Measurements from ENCODE around the gene ZRANB3.
"Not testable (repeated sequence)": the region's sequence is repeated elsewhere in the genome, so short reads cannot be mapped to it uniquely, and the experiment has no call there.

The ZRANB3 gene

DNA sequence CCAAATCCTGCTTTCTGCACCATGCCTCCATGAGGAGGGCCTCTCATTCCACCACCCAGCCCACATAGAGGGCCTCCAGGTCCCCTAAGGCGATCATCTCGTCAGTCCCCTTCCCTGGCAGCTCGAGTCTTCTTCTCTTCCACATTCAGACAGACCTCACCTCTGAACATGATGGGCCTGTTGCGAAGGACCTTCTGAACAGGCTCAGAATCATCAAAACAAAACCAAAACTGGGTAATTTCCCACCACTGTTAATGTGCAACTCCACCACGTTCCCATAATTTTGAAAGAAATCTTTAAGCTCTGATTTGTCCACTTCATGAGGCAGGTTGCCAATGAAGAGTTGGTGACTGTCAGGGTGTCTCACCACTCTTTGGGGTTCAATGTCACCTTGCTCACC is 20.4 kb downstream of the ZRANB3 start:
- DNase-seq (ENCODE audit: extremely low read depth, insufficient read length), result no peak
- TF ChIP-seq, protein P1, sequence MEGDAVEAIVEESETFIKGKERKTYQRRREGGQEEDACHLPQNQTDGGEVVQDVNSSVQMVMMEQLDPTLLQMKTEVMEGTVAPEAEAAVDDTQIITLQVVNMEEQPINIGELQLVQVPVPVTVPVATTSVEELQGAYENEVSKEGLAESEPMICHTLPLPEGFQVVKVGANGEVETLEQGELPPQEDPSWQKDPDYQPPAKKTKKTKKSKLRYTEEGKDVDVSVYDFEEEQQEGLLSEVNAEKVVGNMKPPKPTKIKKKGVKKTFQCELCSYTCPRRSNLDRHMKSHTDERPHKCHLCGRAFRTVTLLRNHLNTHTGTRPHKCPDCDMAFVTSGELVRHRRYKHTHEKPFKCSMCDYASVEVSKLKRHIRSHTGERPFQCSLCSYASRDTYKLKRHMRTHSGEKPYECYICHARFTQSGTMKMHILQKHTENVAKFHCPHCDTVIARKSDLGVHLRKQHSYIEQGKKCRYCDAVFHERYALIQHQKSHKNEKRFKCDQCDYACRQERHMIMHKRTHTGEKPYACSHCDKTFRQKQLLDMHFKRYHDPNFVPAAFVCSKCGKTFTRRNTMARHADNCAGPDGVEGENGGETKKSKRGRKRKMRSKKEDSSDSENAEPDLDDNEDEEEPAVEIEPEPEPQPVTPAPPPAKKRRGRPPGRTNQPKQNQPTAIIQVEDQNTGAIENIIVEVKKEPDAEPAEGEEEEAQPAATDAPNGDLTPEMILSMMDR (IDR thresholded peaks at IDR 0.05; ENCODE audit: insufficient read depth, low read length, poor library complexity, severe bottlenecking), result no peak
- Histone ChIP-seq H3K36me3 (ENCODE audit: control insufficient read depth, insufficient read depth, low read length) (no peaks in the 10 kb centered on the region), H3K4me3 (replicated peaks; ENCODE audit: low read depth, low read length) (no peak overlapping the region), H3K27me3 (replicated peaks; ENCODE audit: control insufficient read depth, insufficient read depth, low read length) (no peaks in the 10 kb centered on the region)

DNA sequence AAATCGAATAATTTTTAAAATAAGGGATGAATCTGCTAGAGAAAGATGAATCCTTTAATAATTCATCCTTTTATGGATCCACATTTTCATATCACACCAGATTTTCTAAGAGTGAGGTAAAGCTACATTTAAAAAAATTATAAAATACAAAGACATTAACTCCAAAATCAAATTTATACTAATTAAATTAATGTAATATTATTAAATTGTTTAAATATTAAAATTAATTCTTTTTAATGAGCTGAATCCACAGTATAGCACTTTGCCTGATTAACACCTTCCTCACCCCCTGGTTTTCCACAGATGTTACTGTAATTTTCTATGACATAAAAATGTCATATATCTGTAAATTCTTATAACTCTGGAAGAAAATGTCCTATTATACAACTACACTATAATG is 26.2 kb downstream of the ZRANB3 start:
- Histone ChIP-seq H3K27me3 (replicated peaks; ENCODE audit: control insufficient read depth, insufficient read depth, low read length) (no peaks in the 10 kb centered on the region), H3K36me3 (ENCODE audit: control insufficient read depth, insufficient read depth, low read length) (no peaks in the 10 kb centered on the region), H3K4me3 (replicated peaks; ENCODE audit: low read depth, low read length) (no peak overlapping the region)
- TF ChIP-seq, protein P1 (IDR thresholded peaks at IDR 0.05; ENCODE audit: insufficient read depth, low read length, poor library complexity, severe bottlenecking), result no peak
- no peak for DNase-seq (ENCODE audit: extremely low read depth, insufficient read length)

DNA sequence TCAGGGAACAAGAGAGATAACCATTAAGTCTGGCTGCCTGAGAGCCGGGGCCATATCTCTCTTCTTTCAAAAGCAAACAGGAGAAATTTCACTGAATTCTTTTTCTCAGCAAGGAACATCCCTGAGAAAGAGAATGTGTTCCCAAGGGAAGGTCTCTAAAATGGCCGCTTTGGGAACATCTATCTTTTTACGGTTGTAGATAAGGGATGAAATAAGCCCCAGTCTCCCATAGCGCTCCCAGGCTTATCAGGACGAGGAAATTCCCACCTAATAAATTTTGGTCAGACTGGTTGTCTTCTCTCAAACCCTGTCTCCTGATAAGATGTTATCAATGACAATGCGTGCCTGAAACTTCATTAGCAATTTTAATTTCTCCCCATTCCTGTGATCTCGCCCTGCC is 32.4 kb downstream of the ZRANB3 start:
- H3K4me3 ChIP-seq (replicated peaks; ENCODE audit: low read depth, low read length); H3K36me3 ChIP-seq (ENCODE audit: control insufficient read depth, insufficient read depth, low read length); DNase-seq (ENCODE audit: extremely low read depth, insufficient read length); H3K27me3 ChIP-seq (replicated peaks; ENCODE audit: control insufficient read depth, insufficient read depth, low read length): not testable (repeated sequence)

DNA sequence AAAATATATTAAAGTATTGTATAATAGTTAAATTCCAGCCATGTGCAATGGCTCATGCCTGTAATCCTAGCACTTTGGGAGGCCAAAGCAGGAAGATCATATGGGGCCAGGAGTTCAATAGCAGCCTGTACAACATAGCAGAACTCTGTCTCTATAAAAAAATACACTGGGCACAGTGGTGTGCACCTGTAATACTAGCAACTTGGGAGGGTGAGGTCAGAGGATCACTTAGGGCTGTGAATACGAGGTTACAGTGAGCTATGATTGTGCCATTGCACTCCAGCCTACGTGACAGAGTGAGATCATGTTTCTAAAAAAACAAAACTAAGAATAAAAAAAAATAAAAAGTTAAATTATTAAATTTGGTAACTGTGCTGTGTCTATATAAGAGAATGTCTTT is 36.1 kb downstream of the ZRANB3 start:
- TF ChIP-seq, protein P1 (IDR thresholded peaks at IDR 0.05; ENCODE audit: insufficient read depth, low read length, poor library complexity, severe bottlenecking), result no peak
- no peaks in the 10 kb centered on the region for H3K36me3 ChIP-seq (ENCODE audit: control insufficient read depth, insufficient read depth, low read length)
- H3K4me3 ChIP-seq (replicated peaks; ENCODE audit: low read depth, low read length), result no peak overlapping the region
- H3K27me3 ChIP-seq (replicated peaks; ENCODE audit: control insufficient read depth, insufficient read depth, low read length), result no peaks in the 10 kb centered on the region
- DNase-seq (ENCODE audit: extremely low read depth, insufficient read length), result no peak

DNA sequence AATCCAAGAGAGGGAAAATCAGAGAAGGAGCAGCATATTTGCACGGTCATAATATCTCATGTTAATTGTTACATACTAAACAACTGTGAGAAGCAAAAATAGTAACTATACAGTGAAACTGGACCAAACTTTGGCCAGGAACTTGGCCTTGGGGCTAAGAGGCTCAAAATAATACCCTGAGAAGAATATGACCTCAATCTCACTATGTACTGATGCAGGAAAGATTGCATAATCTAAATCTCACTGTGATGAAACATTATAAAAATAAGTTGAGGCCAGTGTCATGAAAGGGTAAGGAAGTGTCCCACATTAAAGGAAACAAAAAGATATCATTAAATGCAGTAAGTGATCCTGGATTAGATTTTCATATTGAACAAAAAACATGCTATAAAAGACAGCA is 36.5 kb downstream of the ZRANB3 start:
- Histone ChIP-seq H3K36me3 (ENCODE audit: control insufficient read depth, insufficient read depth, low read length) (no peaks in the 10 kb centered on the region), H3K4me3 (replicated peaks; ENCODE audit: low read depth, low read length) (no peak overlapping the region), H3K27me3 (replicated peaks; ENCODE audit: control insufficient read depth, insufficient read depth, low read length) (no peaks in the 10 kb centered on the region)
- no peak for DNase-seq (ENCODE audit: extremely low read depth, insufficient read length)
- TF ChIP-seq, protein P1 (IDR thresholded peaks at IDR 0.05; ENCODE audit: insufficient read depth, low read length, poor library complexity, severe bottlenecking), result no peak

DNA sequence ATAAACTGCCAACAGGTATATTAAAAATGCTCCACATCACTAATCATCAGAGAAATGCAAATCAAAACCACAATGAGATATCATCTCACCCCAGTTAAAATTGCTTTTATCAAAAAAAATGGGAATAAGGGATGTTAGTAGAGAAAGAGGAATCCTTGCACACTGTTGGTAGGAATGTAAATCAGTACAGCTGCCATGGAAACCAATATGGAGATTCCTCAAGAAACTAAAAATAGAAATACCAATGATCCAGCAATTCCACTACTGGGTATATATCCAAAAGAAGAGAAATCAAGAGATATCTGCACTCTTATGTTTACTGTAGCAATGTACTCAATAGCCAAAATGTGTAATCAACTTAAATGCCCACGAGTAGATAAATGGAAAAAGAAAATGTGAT is 40.6 kb downstream of the ZRANB3 start:
- no peak overlapping the region for H3K4me3 ChIP-seq (replicated peaks; ENCODE audit: low read depth, low read length)
- DNase-seq (ENCODE audit: extremely low read depth, insufficient read length), result no peak
- no peaks in the 10 kb centered on the region for H3K27me3 ChIP-seq (replicated peaks; ENCODE audit: control insufficient read depth, insufficient read depth, low read length)
- no peaks in the 10 kb centered on the region for H3K36me3 ChIP-seq (ENCODE audit: control insufficient read depth, insufficient read depth, low read length)
- TF ChIP-seq, protein P1 (IDR thresholded peaks at IDR 0.05; ENCODE audit: insufficient read depth, low read length, poor library complexity, severe bottlenecking), result no peak

All from GM06990 (cell line).